ENCODE results near the gene BUD13.

Gene BUD13

DNA sequence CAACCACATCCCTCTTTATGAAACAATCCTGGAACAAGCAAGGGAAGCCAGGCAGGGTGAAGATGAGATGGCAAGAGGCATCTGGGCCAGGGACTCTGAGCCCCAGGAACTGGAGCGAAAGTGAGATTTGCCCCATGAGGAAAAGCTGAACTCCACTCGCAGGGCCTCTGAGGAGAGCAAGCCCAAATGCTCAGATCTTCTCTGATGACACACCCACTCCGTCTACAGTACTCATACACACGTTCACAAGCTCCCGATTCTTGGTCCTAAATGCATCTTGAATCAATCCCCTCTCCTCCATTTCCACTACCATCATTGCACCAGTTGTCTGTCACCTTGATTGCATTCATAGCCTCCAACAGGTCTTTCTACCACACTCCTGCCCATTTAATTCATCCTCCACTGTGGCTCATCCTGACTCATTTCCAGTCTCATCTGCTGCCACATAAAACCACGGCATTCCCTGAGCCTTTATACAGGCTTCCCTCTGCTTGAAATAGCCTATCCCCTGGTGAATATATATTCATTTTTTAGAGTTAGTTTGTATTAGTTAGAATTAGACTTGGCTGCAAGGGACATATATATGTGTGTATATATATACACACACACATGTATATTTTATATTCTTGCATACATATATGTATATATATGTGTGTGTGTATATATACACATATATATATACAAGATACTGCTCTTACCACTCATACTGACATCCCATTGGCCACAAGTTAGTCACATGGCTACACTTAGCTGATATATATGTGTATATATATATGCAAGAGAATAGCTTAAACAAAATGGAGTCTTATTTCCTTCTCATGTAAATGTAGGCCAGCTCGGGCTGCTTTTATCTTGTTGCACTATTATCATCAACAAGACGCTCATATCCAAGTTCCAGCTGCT is 20.3 kb upstream of the BUD13 start:
- peak; percentile 50 for DNase-seq (ENCODE audit: low spot score)

DNA sequence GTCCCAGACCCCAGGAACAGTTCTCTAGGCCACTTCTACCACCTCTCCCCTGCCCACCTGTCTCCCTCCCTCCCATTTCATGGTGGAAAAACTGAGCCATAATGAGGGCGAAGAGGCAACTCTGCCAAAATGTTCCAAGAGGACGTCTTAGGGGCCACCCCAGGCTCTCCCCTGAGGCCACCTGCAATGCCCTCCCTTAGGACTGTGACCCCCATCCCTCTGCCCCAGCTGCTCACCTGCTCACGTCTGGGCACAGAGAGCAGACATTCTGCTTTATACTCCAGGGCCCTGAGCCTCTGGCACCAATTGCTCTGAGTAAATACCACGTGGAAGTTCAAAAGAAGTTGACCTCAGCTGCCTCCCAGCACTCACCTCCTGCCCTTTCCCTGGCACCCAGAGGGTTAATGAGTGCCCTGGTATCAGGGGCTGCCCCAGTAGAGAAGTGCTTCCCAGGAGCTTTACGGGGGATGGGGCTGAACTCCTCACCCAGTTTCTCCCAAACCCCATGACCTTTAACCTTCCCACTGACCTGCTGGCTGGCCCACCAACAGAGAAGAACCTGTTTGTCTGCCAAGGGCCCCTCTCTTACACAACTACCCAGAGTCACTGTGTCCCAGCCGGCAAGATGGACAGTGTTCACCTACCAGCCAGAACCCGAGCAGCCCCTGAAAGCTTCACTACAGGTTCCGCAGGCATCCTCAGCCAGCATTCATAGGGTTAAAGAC is 19.5 kb upstream of the BUD13 start:
- no peak for DNase-seq (ENCODE audit: low spot score)

DNA sequence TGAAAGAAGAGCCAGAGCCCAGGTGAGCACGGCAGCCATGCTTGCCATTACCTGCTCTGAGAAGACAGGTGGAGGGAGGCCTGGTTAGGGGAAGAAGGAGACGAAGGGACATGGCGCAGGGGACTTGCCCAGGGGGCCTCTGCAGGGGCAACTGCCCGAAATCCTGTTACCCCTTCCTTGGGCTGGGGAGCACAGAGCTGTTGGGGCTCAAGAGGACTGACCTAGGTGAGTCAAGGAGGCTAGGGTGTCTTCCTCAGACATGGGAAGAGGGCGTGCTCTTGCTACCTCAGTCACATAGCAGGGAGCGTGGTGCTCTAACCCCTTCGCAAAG is 19.0 kb upstream of the BUD13 start, which contains the start of gene APOA5:
Gene APOA5 (minus strand): TSS at position 67 of the 331 bp plus-strand sequence. CDS start 19 bp downstream, at position 48.
- DNase-seq (ENCODE audit: low spot score), result no peak

DNA sequence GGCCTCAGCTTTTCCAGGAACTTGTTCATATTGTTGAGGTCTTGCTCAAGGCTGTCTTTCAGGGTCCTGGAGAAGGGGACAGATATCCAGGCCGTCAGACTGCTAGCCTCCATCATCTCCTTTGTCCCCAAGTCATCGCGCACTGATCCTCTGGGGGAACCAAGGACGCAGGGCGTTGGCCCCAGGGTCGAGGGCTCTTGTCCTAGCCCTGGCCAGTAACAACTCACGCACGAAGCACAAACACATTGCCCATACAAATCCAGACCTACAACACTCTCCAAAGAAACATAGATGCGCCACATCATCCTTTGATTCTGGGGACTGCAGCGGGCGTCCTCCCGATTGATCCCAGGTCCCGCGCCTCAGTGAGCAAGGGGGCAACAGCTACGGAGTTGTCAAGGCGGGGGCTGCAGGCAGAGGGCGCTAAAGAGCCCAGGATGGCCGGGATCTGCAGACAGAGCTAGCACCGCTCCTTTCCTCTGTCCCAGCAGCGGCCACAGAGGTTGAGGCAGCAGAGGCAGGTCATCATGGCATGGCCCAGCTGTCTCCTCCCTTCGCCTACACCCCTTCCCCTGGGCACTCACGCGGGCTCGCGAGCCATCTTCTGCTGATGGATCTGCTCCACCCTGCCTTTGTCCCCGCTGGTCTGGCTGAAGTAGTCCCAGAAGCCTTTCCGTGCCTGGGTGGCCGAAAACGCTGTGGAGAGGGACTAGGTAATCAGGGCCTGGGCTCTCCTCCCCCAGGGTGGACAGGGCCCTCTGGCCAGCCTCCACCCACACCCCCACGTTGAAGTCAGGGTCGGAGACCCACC is 18.4 kb upstream of the BUD13 start:
- DNase-seq (ENCODE audit: low spot score), result peak; percentile 68

DNA sequence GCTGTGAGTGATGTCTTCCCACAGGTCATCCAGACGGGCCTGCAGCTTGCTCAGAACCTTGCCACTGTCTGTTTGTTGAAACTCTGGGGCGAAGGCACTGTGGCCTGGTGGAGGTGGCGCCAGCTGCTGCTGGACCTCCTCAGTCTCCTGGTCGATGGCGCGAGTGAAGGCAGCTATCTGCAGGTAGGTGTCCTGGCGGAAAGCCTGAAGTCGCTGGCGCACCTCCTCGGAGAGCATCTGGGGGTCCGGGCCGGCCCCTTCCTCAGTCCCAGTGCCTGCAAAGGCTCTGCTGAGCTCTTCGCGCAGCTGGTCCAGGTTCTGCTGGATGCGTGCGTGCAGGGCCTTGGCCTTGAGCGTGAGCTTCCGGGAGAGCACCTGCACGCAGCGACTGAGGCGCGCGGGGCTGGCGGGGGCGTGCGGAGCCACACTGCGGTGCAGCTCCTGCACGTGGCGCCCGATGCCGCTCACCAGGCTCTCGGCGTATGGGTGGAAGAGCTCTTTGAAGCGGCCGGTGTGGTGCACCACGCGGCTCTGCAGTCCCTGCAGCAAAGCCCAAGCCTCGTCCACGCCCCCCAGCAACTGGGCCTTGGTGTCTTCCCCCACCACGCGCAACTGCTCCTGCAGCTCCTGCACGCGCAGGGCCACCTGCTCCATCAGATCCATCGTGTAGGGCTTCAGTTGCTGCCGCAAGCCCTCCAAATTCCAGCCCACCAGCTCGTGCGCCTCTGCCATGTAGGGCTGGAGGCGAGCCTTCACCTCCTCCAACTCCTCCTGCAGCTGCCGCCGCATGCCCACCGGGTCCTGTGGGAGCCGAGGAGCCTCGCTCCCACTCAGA is 17.6 kb upstream of the BUD13 start:
- no peak for DNase-seq (ENCODE audit: low spot score)

DNA sequence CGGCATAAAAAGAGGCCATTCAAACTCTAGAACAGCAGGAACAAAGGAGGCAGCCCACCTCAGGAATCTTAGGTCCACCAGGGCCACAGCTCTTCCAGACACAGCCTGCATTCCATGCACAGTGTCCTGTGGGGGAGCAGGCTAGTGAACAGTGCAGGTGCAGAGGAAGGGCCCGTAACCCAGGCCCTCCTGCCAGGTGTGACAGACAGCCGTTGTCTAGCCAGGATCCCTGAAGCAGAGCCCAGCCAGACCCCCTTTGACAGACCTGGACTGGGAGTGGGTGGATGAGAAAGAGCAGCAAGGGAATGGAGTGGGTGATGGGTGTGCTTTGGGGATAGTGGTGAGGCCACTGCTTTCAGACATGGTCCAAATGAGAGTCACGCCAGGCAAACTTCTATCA is 16.2 kb upstream of the BUD13 start:
- no peak for DNase-seq (ENCODE audit: low spot score)

DNA sequence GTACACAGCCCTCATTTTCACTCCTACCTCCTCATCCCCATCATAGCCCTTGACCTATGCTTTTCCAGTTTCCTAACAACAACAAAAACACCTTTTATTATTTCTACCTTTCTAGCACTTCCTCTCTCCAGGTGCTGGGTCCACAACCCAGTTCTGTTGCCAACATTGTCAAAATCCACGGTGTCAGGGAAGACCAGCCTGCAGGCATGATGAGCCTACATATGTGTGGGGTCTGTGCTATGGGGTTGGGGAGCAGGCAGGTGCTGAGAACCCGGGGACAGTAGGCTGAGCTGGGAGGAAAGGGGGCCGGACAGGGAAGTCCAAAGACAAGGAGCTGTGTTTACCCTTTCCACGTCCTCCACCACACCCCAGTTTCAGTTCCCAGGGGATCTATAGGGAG is 15.7 kb upstream of the BUD13 start:
- no peak for DNase-seq (ENCODE audit: low spot score)

DNA sequence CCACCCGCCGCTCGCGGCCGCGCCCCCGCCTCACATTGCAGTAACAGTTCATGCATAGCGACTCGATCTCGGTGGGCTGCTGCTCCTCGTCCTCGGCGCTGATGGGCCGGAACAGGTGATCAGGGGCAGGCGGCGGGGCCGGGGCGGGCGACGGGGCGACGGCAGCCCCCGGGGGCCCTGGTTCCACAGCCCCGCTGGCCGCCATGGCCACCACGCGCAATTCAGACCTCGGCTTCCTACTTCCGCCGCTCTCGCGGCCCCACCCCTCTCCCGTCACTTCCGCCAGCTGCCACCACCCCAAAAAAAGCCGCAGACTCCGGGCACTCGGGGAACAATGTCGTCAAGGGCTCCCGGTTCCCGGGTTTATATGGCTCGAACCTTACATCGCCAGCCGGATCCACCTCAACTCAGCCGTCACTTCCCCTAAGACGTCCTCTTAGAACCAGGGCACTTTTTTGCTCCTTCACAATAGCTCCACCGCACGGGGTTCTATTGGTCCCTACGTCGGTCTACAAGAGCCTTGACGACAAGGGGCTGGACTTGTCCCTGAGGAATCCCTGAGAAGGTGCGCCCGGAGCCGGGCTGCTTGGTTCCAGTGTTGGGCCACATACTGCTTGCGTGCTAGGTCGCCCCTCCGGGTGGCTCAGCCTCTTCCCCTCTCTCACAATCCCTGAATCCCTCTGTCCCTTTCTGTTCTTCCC is 15.1 kb upstream of the BUD13 start, which contains the start of gene ZPR1:
Gene ZPR1 (minus strand): TSS at position 238 of the 701 bp plus-strand sequence. CDS start 33 bp downstream, at position 205.
- peak; percentile 78 for DNase-seq (ENCODE audit: low spot score)

DNA sequence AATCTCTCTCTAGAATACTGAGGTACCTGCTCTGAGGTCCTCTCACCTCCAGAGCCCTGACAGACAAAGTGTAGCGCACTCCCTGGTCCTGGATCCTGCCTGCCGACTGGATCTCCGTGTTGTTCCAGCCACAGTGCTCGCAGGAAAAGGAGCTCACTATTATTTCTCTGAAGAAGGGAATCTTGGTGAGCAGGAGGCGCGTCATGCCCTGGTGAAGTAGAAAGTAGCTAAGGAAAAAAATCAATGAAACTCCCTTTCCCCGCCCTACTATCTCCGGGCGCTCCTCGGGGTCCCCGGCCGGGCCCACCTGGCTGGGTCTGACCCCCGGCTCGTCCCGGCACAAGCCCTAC is 14.6 kb upstream of the BUD13 start:
- DNase-seq (ENCODE audit: low spot score), result no peak

DNA sequence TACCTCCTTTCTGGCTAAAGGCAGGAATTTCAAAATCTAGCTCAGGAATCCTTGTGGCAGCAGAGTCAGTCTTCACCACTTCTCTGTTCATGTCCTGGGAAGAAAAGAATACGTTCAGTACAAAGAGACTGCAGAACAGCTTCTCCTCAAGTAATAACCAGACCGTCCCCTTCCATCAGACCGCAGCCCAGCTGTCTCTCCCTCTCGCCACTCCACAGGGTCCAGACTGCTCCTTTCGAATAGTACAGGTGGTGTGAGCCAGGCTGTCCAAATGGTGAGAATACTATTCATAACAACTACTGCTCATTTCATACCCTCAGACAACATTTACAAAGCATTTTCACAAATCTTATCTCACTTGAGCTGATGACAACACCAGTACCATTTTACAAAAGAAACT is 14.2 kb upstream of the BUD13 start:
- DNase-seq (ENCODE audit: low spot score), result no peak

DNA sequence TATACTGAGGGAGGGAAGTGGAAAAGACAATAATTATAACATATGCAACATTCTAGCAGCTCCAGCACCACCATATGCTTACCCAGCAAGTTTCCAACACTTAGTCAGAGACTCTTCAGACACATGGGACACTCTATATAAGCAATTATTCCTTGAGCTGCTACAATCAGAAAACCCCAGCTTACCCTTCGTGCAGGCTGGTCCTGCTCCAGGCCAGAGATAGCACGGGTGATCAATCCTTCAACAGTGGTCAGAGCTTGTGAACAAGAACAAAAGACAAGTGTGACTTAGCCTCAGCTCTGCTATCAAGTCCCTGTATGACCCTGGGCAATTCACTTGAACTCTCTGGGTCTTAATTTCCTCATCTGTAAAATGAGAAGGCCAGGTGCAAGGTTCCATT is 13.5 kb upstream of the BUD13 start:
- DNase-seq (ENCODE audit: low spot score), result no peak

DNA sequence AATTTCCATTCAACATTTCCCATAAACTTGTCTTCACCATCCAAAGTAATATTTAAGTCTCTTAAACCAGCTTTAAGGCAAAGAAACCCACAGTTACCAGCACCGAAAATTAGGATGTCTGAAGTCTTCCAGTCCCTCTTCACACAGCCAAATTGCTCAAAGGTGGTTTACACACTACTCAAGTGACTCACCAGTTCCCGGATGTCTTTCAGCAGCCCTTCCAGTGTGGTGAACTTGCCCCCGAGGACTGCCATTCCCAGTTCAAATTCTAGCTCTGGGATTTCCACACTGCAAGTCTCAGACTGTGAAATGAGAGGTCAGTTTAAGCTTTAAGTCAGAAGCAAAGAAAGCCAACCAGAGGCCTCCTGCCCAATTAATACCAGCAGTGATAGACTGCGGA is 9.9 kb upstream of the BUD13 start:
- DNase-seq (ENCODE audit: low spot score), result no peak

DNA sequence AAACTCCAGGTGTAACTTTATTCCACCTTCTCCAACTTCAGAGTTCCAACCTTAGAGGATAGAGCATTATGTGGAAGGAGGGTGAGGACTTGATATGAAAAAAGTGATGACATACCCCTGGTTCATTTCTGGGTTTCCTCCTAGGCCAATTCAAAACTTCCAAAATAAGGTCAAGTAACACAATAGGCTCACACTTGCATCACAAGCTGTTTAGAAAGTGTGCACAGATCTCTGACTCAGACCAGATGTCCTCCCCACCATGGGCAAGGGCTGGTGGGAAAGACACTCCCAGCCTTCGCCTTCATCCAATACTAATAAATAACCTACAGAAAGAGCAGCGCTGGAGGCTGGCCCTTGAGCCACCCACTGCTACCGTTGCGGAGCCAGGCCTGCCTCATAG is 5.8 kb upstream of the BUD13 start:
- no peak for DNase-seq (ENCODE audit: low spot score)

DNA sequence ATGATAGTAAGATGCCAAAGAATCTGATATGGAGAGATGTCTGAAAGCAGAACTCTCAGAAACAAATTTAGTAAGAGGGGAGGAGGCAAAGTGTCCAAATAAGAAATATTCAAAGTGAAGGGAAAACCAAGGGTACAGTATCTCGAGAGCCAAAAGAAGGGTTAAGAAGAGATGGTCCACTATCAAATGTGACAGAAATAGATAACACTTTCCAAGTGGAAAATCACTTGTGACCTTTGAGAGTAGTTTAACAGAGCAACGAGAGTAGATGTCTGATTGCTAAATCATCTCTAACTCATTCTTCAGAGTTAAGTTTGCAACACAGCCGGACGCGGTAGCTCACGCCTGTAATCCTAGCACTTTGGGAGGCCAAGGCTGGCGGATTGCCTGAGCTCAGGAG is 4.3 kb upstream of the BUD13 start:
- DNase-seq (ENCODE audit: low spot score), result no peak

DNA sequence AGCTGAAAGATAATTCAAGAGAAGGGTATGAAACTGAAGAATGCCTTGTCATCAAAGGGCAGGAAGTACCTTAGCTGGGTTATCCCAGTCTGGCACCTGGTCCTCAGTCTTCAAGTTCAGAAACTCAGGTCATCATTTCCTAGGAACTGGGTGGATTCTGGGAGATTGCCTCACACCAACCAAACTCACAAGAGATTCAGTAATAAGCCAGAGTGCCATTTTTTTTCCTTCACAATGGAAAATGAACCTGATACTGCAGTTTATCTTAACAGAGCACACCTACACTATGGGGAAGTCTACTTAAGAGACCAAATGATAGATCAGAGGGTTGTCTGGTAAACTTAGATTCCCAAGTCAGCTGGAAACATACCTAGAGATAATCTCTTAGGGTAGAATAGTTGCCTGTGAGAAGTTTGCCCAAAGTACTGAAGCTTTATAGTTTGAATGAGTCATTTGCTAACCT is 3.8 kb upstream of the BUD13 start:
- no peak for DNase-seq (ENCODE audit: low spot score)

DNA sequence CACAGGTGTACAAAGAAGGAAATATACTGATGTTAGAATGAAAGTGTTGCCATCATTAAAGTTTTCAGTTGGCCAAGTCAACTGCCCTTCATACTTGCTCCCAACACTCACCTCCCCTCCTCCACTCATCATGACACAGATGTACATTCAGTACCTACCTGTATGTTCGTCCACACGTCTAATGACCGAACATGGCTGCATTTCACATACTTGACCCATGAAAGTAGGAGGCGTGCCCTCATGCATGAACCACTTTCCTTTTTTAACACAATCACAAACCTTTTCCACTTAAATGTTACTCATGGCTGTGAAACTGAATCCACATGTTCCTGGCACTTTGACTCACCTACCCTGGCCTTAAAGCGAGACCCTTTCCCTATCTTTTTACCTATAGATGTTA is 3.2 kb upstream of the BUD13 start:
- DNase-seq (ENCODE audit: low spot score), result no peak

DNA sequence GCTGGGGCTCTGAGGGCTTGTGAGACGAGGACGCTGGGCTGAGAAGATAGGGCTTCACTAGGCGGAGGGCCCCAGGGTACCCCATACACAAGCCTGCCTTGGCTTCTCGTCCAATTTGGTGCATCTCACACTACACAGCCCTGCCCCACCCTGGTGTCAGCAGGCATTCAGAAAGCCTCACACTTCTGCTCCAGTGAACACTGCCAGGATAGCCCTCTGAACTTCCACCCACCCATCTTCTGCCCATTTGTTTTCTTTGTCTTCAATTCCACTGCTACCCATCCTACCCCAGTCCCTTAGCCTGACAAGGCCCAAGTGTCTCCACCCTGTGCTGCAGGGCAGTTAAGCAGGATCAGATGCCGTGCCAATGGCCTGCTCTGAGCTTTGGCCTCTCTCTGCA is 1.9 kb upstream of the BUD13 start:
- DNase-seq (ENCODE audit: low spot score), result no peak

DNA sequence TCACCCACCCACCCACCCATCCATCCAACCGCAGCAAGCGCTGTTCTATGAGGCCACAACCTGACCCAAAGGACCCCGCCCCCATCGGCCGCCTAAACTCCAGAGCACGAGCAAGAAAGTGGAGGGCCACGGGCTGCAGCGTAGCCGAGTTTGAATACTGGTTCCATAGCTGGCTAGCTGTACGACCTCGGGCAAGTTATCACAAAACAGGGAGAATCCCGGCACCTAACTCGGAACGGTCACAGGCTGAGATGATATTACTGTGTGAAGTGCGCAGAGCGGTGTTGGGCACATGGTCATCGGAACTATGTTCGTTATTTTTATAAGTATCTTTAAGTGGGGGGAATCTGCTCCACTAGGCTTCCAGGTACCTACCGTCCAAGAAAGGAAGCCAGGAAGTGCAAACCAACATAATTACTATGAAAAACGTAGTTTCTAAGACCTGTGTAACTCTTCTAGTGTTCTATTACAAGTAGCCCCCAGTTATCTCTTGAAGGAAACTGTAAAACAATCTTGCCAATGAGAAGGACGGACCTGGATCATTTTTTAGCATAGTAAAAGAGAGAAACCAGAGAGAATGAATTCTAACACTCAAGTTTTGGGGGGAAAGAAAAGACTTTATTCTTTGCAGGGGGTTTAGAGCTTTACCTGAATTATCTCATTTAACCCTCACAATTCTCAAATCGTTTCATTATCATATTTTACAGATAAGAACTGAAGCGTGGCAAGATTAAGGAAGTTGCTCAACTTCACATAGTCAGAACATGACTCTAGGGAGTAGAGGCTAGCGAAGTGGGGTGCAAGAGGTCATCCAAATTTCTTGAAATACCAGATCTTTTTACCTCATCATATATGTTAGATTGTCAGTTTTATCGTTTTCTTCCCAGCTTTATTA is 663 bp upstream of the BUD13 start:
- DNase-seq (ENCODE audit: low spot score), result peak; percentile 66

DNA sequence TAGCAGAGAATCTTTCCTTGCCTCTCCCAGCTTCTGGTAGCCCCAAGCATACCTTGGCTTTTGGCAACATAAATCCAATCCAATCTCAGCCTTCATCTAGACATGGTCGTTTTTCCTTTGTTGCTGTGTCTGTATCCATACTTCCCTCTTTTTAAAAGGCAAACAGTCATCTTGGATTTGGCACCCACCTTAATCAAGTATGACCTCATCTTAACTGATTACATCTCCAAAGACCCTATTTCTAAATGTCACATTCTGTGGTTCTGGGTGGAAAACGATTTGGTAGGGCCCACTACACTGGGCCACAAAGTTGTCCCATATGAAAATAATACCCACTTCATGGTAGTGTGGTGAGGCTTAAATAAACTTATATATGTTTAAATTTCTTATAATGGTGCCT is 852 bp downstream of the BUD13 start:
- DNase-seq (ENCODE audit: low spot score), result no peak

DNA sequence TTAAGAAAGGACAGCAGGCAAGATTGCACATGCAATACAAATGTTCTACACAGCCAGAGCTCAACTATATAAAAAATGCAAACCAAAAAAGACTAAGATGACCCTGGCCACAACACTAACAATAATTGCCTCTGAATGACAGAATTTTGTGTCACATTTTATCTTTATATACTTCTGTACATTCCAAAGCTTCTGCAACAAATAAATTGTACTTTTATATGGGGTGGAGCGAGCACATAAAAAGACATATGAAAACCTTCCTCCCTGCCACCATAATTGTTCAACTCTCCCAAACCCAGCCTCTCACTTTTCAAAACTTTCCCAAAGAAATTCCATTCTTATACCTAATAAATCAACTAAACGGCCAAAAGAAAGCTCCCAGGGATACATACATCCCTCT is 10.7 kb downstream of the BUD13 start:
- DNase-seq (ENCODE audit: low spot score), result no peak

Data from NAMALWA (cell line).